DMS 273 treated with DMSO at 0.1 percent for 48 hours (cell line): ENCODE data around the gene TGDS.
"Not testable (repeated sequence)": the region's sequence is repeated elsewhere in the genome, so short reads cannot be mapped to it uniquely, and the experiment has no call there.

Source experiments
- DNase-seq: peaks from one replicate; lab custom pipeline; 2025; lab: John Stamatoyannopoulos, UW

Gene TGDS, protein sequence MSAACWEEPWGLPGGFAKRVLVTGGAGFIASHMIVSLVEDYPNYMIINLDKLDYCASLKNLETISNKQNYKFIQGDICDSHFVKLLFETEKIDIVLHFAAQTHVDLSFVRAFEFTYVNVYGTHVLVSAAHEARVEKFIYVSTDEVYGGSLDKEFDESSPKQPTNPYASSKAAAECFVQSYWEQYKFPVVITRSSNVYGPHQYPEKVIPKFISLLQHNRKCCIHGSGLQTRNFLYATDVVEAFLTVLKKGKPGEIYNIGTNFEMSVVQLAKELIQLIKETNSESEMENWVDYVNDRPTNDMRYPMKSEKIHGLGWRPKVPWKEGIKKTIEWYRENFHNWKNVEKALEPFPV

DNA sequence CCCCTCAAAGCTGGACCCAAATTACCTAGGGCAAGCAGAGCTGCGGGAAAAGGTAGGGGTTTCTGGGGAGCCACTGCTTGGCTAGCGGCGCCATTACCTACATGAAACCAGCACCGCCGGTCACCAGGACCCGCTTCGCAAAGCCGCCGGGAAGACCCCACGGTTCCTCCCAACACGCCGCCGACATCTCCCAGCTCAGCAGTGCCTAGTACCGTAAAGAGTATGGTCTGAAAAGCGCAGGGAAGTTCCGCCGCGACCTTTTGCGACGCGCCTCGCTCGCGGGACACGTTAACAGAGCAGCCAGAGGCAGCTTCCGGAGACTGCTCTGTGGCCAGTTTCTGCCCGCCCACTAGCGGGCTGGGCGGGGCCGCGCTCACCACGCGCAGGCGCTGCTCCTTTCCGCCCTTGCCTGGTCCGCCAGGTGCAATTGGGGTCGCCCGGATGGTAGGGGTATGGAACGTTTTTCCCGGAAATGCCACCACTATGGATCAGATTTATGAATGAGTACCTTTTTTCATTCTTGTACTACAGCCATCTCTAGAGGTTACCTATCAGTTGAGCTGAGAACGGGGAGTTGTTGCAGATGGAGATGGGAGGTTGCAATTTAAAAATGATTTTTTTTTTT is at the start of gene TGDS:
Gene TGDS (minus strand): TSS at position 203 of the 625 bp plus-strand sequence. CDS start 16 bp downstream, at position 187.
- DNase-seq: peak; percentile 77

DNA sequence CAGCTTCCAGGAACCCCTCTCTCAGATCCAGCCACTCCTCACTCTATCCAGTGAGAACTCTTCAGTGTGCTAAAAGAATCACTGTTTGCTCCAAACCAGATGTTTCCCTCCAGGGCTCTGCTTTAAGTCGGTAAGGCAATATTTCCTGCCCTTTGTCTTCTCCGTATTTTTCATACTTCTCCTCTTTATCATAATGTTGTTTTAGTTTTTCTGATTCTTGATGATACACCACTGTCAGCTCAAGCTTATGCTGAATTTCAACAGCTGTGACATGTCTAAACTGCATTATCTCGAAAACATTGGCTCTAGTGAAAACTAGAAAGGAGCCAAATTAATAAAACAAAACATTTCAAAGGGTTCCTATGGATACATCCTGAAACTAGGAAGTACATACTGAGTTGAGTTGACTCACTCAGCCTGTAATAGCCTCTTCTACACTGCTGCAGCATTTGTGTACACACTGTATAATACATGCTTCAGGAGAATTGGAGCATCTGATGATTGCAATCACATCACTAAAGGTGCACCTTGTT is 45.5 kb upstream of the TGDS start:
- DNase-seq: no peak

DNA sequence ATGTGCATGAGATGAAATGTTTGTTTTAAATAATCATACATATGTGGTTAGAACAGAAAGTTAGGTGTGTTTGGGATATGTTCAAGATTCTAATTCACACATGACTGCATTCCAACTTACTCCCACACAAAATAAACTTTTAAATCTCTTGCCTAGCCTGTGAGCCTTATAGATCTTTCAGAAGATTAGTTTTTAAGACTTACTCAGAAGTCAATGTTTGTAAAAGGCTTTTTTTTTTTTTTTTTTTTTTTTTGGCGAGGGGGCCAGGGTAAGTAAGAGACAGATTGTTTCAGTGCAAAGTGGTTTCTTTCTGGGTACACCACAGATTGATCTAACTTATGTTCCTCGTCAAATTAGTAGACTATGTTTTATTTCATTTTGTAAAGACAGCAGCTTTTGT is 44.8 kb upstream of the TGDS start:
- no peak for DNase-seq

DNA sequence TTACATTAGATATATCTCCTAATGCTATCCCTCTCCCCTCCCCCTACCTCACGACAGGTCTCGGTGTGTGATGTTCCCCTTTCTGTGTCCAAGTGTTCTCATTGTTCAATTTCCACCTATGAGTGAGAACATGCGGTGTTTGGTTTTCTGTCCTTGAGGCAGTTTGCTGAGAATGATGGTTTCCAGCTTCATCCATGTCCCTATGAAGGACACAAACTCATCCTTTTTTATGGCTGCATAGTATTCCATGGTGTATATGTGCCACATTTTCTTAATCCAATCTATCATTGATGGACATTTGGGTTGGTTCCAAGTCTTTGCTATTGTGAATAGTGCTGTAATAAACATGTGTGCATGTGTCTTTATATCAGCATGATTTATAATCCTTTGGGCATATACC is 41.7 kb upstream of the TGDS start:
- DNase-seq: not testable (repeated sequence)

DNA sequence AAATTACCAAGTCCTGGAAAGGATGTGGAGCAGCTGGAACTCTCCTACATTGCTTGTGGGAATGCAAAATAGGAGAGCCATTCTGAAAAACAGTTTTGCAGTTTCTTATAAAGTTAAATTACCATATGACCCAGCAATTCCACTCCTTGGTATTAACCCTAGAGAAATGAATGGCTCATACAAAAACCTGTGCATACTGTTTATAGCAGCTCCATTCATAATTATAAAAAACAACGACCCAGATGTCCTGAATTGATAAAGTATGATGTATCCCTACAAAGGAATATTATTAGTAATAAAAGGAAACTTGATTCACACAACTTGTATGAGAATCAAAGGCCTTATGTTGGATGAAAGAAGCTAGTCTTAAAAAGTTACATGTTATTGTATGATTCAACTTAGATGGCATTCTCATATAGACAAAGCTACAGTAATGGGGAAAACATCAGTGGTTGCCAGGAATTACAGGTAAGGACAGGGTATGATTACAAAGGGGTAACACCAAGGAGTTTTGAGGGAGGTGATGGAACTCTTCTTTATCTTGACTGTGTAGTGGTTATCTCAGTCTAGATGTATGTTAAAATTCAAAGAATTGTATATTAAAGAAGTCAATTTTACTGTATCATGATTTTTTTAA is 41.1 kb upstream of the TGDS start:
- no peak for DNase-seq

DNA sequence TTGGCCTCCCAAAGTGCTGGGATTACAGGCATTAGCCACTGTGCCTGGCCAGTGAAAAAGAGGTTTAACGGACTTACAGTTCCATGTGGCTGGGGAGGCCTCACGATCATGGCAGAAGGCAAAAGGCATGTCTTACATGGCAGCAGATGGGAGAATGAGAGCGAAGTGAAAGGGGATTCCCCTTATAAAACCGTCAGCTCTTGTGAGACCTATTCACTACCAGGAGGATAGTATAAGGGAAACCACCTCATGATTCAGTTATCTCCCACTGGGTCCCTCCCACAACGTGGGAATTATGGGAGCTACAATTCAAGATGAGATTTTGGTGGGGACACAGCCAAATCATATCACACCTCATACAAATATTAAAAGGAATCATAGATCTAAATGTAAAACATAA is 40.1 kb upstream of the TGDS start:
- not testable (repeated sequence) for DNase-seq

DNA sequence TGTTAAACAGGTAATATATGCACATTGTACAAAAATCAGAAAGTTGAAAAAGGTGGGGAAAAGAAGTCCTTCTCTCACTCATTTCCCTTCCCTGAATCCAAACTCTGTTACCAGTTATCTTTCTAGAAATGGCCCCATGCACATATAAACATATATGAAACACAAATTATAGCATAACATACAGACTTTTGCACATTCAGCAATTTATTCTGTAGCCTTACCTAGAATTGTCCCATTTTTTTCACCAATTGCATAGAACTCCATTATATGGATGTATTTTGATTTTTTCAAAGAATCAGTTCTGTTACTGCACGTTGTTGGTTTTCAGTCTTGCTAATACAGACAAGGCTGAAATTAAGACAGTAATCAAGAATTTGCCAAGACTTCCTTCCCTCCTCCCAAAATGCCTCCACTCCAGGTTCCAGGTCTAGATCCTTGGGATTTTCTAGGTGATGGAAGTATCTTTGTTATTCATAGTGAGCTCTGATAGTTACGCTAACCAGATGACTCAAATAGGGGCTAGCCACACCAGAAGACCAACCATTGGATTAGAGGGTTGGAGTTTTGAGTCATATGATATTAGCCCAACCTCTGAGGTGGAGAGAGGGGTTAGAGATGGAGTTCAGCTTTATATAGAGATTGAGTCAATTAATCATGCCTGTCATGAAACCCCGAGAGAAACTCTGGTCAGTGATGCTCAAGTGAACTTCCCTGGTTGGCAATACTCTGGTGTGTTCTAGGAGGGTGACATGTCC is 36.5 kb upstream of the TGDS start:
- no peak for DNase-seq

DNA sequence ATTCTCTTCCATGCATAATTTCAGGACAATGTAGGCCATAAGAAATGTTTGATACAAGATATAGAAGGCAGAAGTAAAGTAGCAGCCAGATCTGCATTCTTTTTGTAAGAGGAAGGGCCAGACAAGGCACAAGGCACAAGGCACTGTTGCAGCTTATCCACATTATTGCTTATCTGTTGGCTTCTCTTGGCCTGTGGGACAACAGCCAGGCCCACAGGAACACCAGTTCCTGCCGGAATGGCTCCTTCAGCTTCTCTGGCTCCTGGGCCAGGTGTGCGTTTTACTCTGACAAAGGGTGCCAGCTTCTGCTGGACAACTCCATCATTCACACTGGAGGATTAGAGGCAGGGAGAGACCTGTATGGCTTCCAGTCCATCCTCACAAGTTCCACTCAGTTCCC is 34.9 kb upstream of the TGDS start:
- DNase-seq: no peak

DNA sequence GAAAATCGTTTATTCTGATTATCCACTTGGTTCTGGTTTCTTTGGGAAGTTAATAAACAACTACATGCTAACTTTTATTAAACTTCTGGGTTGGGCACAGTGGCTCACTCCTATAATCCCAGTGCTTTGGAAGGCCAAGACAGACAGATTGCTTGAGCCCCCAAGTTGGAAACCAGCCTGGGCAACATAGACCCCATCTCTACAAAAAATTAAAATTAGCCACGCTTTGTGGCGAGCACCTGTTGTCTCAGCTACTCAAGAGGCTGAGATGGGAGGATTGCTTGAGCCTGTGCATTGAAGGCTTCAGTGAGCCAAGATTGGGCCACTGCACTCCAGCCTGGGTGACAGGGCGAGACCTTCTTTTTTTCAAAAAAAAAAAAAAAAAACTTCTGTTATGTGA is 27.4 kb upstream of the TGDS start:
- no peak for DNase-seq

DNA sequence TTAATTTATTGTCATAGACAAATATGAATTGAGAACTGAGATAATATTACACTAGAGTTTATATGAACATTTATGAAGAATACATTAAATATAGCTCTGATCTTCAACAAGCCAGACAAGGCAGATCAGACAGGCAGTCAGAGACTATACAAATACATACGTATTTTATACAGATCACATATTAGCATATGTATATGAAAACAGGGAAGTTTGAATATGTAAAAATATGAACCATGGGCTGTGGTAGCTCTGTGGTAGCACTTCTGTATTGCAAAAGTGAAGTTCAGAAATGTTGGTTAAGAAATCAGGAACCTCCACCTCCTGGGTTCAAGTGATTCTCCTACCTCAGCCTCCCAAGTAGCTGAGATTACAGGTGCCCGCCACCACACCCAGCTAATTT is 26.4 kb upstream of the TGDS start:
- no peak for DNase-seq

DNA sequence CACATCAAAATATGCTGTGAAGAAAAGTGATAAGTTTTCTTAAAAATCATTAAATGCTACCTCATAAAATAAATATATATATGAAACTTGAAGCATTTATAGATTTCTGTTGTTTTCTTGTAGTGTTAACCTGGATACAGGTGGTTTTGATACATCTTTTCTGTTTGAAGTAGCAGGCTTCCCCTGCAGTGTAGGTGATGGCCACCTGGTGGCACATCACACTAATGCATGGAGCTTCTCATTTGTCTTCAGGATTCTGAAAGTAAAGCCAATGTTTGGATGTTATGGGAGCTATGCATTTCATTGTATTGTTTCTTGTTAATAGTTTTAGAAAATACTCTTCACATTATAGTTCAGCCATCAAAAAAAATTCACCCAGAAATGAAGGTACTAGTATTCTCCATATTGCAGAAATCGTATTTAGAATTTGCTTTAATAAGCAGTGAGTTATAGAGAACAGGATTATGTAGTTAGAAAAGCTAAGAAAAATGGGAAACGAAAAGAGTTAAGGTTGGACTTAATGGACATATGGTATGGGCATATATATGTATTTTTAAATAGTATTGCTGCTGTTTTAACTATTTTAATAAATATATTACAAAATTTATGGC is 24.4 kb upstream of the TGDS start:
- DNase-seq: no peak

DNA sequence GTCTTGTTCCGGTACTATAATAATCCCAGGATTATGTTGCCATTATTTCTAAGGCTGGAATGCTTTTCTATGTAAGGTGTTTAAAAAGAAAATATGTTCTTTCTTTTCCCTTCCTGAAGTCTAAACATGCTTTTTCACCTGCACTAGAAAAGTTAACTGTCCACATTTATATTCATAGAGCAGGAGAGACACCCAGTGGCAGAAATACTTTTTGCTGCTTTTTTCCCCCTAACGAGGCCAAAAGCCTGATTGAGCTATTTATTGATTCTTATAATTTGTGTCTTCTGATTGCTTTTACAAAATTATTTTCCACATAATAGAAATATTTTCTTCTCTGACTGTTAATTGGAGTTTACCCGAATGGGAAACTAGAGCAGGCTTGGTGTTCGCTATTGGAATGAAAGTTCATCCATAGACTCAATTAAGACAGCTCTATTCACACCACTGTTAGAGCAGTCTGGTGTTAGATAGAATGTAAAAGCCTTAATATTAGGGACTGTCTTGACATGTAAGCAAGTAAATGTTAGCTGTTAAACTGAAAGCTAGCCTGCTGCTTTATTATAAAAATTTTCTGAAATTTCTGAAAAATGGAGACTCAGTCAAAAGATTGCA is 21.5 kb upstream of the TGDS start:
- no peak for DNase-seq

DNA sequence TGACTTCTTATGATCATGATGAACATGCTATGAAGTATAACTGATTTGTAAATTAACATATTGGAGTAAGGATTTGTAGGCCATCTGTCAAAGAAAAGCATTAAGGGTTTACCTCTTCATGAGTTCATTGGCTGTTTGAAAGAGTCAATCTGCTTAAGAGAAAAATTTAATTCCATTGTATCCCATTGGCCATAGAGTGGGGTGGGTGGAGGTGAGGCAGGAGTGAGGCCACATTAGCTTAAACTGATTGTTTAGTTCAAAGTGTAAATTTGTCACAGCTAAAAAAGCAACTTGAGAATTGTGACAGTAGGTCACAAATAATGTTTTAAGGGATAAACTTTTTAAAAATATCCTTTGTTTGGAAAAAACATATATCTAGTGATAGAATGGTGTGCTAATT is 17.1 kb upstream of the TGDS start:
- DNase-seq: no peak

DNA sequence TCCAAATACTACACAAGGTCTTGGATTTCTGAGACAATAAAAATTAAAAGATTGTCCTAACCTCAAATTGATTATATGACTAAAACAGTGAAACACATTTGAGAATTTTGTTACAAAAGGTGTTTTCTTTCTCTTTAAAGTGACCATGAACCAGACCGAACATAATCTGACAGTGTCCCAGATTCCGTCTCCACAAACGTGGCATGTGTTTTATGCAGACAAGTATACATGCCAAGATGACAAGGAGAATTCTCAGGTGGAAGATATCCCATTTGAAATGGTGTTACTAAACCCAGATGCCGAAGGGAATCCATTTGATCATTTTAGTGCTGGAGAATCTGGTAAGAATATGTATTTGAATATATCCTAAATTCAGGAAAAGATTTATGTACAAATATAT is 16.1 kb upstream of the TGDS start:
- no peak for DNase-seq

DNA sequence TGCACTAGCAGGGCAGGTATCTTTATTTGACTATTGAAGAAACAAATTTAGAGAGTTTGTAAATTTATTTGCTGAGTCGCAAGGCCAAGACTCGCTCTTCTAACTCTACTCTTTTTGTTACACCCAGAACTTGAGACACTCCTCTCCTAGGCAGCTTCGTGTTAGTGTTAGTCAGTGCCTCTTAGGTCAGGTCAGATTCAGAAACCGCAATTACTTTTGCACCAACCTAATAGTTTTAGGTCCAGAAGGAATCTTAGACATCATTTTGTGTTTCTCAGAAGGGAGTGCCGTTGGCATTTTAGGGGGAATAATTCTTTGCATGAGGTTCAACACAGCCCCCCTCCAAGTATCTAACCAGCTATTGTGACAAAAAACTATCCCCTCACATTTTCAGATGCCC is 14.5 kb upstream of the TGDS start:
- no peak for DNase-seq

DNA sequence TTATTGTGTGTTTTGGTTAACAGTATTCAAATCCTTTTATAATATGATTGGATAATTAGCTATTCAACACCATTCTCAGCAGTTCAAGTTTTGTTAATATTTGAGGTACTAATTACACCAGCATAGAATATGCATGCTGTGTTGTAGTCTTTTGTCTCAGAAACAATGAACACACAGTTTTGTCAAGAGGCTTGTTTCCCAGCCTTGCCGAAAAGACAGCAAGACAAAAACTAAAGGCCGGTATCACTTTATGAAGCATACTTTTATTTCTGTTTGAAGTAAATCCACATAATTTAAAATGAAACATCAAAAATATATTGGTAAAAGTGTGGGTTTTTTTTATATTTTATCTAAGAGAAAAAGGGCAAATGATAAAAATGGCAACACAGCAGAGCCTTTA is 13.2 kb upstream of the TGDS start:
- no peak for DNase-seq

DNA sequence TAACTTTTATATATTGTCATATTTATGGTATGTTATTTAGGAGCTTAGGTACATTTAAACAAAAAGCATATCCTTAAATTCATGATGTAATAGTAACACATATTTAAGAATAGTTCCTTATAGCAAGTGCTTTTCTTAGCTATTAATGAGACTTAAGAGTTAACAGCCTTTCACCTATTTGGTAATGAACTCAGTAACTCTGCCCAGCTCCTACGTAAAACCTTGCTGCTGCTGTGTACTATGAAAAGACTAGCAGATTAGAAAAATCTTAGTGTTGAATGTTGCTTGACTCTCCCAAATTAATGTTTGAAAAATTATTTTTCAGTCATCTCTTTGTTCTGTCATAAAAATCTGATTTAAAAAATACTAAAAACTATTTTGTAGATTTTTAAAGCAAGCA is 12.6 kb upstream of the TGDS start:
- DNase-seq: no peak

DNA sequence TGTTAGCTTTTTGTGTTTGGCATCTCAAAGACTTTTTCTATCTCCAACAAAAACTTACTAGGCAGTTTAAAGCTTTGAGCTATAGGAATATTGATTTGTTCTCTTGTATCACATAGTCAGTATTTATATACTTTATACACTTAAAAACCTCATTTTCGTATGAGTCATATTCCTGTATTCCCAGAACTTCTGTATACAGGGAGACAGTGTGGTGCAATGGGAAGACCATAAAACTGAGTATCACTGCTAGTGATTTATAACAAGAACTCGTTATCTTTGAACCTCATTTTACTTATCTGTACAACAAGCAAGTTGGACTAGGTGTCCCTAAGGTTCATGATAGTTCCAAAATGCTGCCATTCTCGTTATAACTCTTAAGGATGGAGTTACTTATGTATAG is 12.0 kb upstream of the TGDS start:
- DNase-seq: no peak

DNA sequence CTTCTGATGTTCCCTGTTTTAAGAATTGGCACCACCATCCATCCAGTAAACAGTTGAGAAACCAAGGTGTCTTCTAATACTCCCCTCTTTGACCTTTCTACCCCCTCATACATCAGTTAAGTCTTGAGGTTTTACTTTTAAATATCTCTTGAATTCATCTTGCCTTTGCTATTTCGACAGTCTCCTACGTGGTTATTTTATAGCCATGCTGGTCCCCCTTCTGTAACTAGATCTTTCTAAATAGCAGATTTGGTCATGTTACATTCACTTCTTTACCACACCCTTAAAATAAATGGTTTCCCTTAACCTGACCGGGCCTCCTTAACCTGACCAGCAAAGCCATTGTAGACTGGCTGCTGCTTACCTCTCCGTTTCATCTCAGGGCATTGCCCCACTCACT is 11.1 kb upstream of the TGDS start:
- DNase-seq: no peak

DNA sequence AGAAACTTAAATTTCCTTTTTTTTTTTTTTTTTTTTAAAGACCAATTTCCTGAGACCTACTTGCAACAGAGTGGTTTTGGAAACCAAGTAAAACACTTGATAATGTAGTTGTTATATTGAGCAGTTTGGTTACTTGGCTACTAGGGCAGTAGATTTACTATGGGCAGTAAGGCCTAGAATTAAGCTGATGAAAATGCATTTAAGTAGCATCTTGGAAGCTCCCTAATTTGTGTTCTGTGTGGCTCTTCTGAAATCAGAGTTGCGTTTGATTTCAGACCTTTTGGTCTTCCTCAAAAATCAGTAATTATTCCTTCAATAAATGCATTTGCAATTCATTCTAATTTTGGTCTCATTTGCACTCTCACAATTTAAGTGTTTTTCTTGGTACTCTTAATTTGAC is 6.5 kb upstream of the TGDS start:
- DNase-seq: no peak
